Fibroblast of skin of left biceps (primary cell): ENCODE data around the gene SDK2.
A peak's percentile ranks its signal among the peaks of the same experiment; 100 is the strongest.

ENCODE experiments used
- DNase-seq, 2 experiments: peaks; one replicate each; pipeline ENCODE4 v3.0.0-alpha.2; 2013; ENCODE audit warnings: low read depth in 2 of 2

The SDK2 gene

GRCh38 chr17:73394512-73395450 lies 249.5 kb downstream of the SDK2 start:
- no peak for DNase-seq

GRCh38 chr17:73393962-73394361 lies 250.3 kb downstream of the SDK2 start:
- no peak for DNase-seq

- no peak for DNase-seq
These were observed 250.9 kb downstream of the SDK2 start for GRCh38 chr17:73393381-73393780.

- DNase-seq: no peak
These were observed 252.6 kb downstream of the SDK2 start for GRCh38 chr17:73391331-73392265.

- DNase-seq: no peak
These were observed 253.4 kb downstream of the SDK2 start for GRCh38 chr17:73390851-73391250.

DNA sequence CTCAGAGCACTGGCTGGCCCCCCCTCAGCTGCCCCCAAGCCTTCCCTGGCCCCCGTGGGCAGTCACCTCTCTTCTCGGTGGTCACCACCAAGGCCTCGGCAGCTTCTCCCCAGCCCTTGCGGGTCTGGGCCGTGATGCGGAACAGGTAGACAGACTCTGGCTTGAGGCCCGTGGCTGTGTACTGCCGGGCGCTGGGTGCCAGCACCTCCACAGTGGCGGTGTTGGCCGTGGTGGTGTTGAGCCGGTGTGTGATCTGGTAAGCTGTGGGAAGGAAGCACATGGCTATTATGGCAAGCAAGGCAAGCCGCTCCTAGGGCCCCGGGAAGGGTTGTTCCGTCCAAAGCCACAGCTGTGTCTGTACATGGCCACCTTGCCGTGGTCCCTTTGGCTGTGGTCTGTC lies 254.0 kb downstream of the SDK2 start:
- no peak for DNase-seq

DNA sequence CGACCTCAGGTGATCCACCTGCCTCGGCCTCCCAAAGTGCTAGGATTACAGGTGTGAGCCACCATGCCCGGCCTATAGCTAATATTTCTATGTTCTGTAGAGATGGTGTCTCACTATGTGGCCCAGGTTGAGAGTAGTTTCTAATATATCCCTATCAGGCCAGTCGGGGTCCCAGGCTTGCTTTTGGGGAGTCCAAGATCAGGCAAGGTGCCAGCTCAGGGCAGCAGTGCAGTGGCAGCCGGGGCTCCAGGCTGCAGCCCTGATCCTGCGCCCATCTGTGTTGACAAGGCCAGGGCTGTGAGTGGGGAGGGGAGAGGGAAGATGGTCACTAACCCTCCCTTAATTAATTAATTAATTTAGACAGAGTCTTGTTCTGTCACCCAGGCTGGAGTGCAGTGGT lies 254.8 kb downstream of the SDK2 start:
- no peak for DNase-seq

DNA sequence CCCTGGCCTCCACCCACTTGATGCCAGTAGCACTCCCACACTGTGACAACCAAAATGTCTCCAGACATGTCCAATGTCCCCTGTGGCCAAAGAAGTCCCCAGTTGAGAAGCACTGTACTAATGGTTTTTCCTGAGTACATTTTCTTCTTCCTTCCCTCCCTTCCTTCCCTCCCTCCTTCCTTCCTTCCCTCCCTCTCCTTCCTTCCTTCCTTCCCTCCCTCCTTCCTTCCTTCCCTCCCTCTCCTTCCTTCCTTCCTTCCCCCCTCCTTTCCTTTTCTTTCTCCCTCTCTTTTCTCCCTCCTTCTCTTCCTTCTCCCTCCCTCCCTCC lies 255.7 kb downstream of the SDK2 start:
- DNase-seq: no peak

DNA sequence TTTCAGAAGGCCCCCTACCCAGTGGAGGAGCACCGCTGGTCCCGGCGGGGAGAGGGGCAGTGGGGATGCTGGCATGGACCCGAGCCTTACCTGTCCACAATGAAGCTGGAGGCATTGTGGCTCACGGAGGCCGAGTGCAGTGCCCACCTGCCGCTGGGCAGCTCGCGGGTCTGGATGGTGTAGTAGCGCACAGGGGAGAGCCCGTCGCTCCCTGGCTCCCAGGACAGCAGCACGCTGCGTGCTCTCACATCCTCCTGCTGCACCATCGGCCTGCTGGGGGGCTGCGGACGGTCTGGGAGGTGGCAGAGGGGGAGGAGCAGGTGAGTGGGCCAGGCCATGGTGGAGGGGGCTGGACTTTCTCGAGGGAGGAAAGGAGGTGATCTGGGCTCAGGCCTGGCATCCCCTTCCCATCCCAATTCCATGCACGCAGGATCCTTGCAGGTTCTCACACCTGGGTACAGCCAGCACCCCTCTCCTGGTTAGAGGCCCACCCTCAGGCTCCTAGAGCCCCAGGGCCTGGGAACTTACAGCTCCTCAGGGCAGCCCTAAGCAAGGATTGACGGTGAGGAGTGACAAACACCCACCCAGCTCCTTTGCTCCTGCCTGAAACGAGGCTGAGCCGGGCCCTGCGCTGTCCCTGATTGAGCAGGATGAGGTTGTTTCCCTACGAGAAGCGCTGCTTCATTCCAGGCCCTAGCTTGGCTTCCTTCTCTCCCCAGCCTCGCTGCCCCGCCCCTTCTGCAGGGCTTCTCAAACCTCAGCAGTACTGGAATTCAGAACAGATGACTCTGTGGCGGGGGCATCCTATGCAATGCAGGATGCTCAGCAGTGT lies 256.3 kb downstream of the SDK2 start:
- peak; percentile 18 to 29 for DNase-seq

DNA sequence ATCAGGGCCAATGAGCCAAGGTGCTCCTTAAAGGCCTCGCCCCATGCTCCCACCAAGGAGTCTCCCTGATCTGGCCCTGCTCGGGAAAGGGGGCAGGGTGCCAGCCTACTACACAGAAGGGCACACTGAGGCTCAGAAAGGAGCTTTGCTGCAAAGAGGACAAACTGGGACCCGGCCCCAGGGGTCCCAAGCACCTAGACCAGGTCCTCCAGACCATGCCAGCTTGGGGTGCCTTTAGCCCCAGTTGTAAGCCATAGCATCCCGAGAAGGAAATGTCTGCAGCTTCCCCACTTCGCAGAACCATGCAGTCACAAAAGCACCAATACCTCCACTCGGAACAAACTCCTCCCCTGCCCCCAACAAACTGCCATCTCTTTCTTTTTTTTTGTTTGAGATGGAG lies 257.7 kb downstream of the SDK2 start:
- DNase-seq: no peak

GRCh38 chr17:73384926-73385325 lies 259.3 kb downstream of the SDK2 start:
- DNase-seq: no peak

- DNase-seq: no peak
These were observed 263.7 kb downstream of the SDK2 start for GRCh38 chr17:73380439-73381106.

DNA sequence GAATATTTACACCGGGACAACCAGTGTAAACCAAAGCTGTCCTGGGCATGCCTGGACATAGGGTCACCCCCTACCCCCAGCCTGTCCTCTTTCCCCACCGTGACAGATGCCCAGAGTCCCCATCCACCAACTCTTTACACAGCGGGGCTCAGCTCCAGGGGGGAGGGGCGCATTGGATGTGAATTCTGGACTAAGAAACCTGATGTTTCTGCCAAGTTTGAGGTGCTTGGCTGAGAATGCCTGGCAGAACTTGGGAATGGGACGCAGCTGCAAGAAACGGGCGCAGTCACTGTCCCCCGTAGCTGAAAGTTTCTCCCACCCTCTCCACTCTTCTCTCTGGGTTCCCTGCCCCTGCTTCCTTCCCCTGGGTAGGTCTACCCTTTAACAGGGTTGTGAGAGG lies 264.4 kb downstream of the SDK2 start:
- DNase-seq: no peak

DNA sequence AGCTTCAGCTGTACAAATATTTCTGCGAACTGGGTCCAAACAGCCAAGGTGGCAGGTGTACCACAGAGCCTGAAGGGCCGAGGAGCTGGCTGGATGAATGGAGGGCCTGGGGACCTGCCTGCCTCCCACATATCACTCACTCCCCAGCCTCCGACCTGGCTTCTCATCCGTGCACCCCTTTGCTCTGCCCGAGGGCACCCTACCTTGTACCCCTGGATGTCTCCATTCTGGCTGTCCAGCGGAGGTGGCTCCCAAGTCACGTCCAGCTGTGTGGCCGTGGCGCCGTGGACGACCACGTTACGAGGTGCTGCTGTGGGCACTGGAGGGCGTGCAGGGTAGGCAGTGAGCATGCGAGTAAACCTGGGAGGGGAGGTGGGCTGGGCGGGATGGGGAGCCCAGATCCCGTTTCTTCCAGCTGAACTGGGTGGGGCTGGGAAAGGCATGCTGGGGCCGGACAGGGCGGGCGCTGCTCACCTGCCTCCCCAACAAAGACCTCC lies 265.2 kb downstream of the SDK2 start:
- DNase-seq: no peak

GRCh38 chr17:73376636-73377035 lies 267.6 kb downstream of the SDK2 start:
- no peak for DNase-seq

- no peak for DNase-seq
These were observed 268.1 kb downstream of the SDK2 start for GRCh38 chr17:73376152-73376551.

GRCh38 chr17:73371836-73372235 lies 272.4 kb downstream of the SDK2 start:
- DNase-seq: no peak

DNA sequence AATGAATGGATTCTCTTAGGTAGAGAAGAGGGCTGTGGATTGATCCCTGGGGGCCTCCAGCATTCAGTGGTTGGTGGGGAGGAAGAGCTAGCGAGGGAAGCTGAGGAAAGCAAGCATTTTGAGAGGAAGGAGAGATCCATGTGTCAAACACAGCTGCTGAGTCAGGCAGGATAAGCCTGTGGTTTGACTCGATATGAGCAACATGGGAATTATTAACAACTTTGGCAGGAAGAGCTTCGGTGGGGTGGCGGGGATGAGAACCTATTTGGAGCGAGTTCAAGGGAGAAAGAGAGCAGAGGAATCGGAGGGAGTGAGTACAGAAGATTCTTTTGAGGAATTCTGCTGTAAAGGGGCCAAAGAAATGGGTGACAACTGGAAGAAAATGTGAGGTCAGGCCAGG lies 273.0 kb downstream of the SDK2 start:
- peak; percentile 82 to 86 for DNase-seq

- peak; percentile 22 to 36 for DNase-seq
These were observed 274.3 kb downstream of the SDK2 start for GRCh38 chr17:73369817-73370490.

GRCh38 chr17:73369111-73369521 lies 275.1 kb downstream of the SDK2 start:
- DNase-seq: no peak
